ENCODE data around the gene KCNJ10. TPM values are rescaled to one million over a fixed set of nuclear protein-coding genes. Genes with fewer than 3 reads are reported as not detected.
"Not testable (repeated sequence)": the region's sequence is repeated elsewhere in the genome, so short reads cannot be mapped to it uniquely, and the experiment has no call there.

KCNJ10 gene
- total RNA-seq, 1 experiment from 2014 or later, result 0.08 TPM

DNA sequence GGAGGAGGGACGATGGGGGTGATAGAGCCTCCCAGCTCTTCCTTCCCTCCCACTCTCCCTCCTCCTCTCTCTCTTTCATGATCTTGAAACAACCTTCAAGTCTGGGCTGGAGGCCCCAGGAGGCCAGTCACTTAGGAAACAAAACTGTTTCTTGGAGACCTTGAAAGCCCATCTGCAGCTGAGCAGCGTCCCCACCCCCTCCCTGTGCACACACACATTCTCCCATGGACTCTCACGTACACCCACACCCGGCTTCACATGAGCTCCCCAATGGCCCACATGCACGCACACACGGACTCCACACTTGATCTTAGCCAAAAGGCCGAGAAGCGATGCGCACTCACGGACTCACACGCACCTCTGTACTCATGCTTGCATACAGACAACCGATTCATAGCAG is 42.4 kb upstream of the KCNJ10 start:
- in situ Hi-C loops (cut with HindIII; ENCODE audit: low pct_unique_long_range_greater_than_20kb, low sequenced_read_pairs), result no loop called here
- BruUV-seq (replicated peaks), result no TSS peak
- H3K36me3 ChIP-seq (ENCODE audit: control insufficient read depth, insufficient read depth, low read length), result no peaks in the 10 kb centered on the region
- H3K4me1 ChIP-seq (ENCODE audit: control insufficient read depth, insufficient read depth, low read length), result no peaks in the 10 kb centered on the region; the same call in 1 of the 2 replicates
- DNase-seq (ENCODE audit: low read depth, low spot score), result no peak
- H3K4me3 ChIP-seq (ENCODE audit: low read depth in 2 of 2, low read length in 2 of 2), result no peak overlapping the region
- H3K27ac ChIP-seq (ENCODE audit: low read length), result no peak overlapping the region
- ChIA-PET POLR2A (no interaction called here), CTCF (no interaction called here)
- TF ChIP-seq SIN3A (IDR thresholded peaks at IDR 0.05; ENCODE audit: borderline replicate concordance, insufficient read depth, low read depth, low read length) (no peak), CTCF (IDR thresholded peaks at IDR 0.05) (no peak), POLR2AphosphoS5 (IDR thresholded peaks at IDR 0.05; ENCODE audit: low read depth, low read length) (no peak)
- H3K9me3 ChIP-seq (ENCODE audit: control insufficient read depth, insufficient read depth, low read depth, low read length), result no peaks in the 10 kb centered on the region
- H3K27me3 ChIP-seq (ENCODE audit: control insufficient read depth, insufficient read depth, low read length), result no peaks in the 10 kb centered on the region
- ATAC-seq, result no peak
- intact Hi-C loops (cut with micrococcal nuclease; ENCODE audit: unreplicated experiment), result no loop called here

- H3K4me3 ChIP-seq (ENCODE audit: low read depth in 2 of 2, low read length in 2 of 2); POLR2A ChIA-PET; H3K36me3 ChIP-seq (ENCODE audit: control insufficient read depth, insufficient read depth, low read length); H3K9me3 ChIP-seq (ENCODE audit: control insufficient read depth, insufficient read depth, low read depth, low read length); in situ Hi-C loops (cut with HindIII; ENCODE audit: low pct_unique_long_range_greater_than_20kb, low sequenced_read_pairs); DNase-seq (ENCODE audit: low read depth, low spot score); BruUV-seq (replicated peaks); H3K4me1 ChIP-seq (ENCODE audit: control insufficient read depth, insufficient read depth, low read length); ATAC-seq; intact Hi-C loops (cut with micrococcal nuclease; ENCODE audit: unreplicated experiment); CTCF ChIA-PET; H3K27me3 ChIP-seq (ENCODE audit: control insufficient read depth, insufficient read depth, low read length); H3K27ac ChIP-seq (ENCODE audit: low read length): not testable (repeated sequence)
These were observed 41.5 kb upstream of the KCNJ10 start for GRCh38 chr1:160111462-160111861.

DNA sequence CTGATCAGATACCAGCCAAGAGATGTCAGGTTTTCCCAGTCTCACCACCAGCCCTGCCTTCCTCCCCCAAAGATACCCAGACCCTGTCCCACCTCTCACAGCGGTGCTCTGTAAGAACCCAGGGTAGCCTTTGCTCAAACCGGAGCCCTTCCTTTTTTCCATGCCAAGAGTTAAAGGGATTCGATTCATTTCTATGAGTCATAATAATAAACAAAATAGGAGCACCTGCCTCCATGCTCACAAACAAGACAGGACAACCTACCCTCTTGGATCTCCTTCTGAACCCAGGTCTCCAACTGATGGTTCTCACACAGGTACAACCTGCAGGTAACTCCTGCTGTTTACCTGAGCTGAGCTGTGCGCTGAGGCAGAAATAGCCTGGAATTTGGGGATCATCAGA is 39.7 kb upstream of the KCNJ10 start:
- no peaks in the 10 kb centered on the region; the same call in 1 of the 2 replicates for H3K4me1 ChIP-seq (ENCODE audit: control insufficient read depth, insufficient read depth, low read length)
- H3K27ac ChIP-seq (ENCODE audit: low read length), result no peak overlapping the region
- H3K27me3 ChIP-seq (ENCODE audit: control insufficient read depth, insufficient read depth, low read length), result no peaks in the 10 kb centered on the region
- POLR2A ChIA-PET, result no interaction called here
- in situ Hi-C loops (cut with HindIII; ENCODE audit: low pct_unique_long_range_greater_than_20kb, low sequenced_read_pairs) (no loop called here), intact Hi-C loops (cut with micrococcal nuclease; ENCODE audit: unreplicated experiment) (loop anchor here (10.0 kb wide), 1 partner anchor 85 kb away; the partner anchor contains the start of gene CASQ1)
- no peaks in the 10 kb centered on the region for H3K9me3 ChIP-seq (ENCODE audit: control insufficient read depth, insufficient read depth, low read depth, low read length)
- no TSS peak for BruUV-seq (replicated peaks)
- TF ChIP-seq POLR2AphosphoS5 (IDR thresholded peaks at IDR 0.05; ENCODE audit: low read depth, low read length) (no peak), TCF7L2 (IDR thresholded peaks at IDR 0.05; ENCODE audit: low read depth, low read length) (no peak), SIN3A (IDR thresholded peaks at IDR 0.05; ENCODE audit: borderline replicate concordance, insufficient read depth, low read depth, low read length) (no peak), CTCF (IDR thresholded peaks at IDR 0.05) (no peak)
- TF ChIP-seq, protein P1, sequence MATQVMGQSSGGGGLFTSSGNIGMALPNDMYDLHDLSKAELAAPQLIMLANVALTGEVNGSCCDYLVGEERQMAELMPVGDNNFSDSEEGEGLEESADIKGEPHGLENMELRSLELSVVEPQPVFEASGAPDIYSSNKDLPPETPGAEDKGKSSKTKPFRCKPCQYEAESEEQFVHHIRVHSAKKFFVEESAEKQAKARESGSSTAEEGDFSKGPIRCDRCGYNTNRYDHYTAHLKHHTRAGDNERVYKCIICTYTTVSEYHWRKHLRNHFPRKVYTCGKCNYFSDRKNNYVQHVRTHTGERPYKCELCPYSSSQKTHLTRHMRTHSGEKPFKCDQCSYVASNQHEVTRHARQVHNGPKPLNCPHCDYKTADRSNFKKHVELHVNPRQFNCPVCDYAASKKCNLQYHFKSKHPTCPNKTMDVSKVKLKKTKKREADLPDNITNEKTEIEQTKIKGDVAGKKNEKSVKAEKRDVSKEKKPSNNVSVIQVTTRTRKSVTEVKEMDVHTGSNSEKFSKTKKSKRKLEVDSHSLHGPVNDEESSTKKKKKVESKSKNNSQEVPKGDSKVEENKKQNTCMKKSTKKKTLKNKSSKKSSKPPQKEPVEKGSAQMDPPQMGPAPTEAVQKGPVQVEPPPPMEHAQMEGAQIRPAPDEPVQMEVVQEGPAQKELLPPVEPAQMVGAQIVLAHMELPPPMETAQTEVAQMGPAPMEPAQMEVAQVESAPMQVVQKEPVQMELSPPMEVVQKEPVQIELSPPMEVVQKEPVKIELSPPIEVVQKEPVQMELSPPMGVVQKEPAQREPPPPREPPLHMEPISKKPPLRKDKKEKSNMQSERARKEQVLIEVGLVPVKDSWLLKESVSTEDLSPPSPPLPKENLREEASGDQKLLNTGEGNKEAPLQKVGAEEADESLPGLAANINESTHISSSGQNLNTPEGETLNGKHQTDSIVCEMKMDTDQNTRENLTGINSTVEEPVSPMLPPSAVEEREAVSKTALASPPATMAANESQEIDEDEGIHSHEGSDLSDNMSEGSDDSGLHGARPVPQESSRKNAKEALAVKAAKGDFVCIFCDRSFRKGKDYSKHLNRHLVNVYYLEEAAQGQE (IDR thresholded peaks at IDR 0.05; ENCODE audit: insufficient read depth in 1 of 2, low read depth in 2 of 2, low read length in 1 of 2), result no peak
- no peak for DNase-seq (ENCODE audit: low read depth, low spot score)
- H3K4me3 ChIP-seq (ENCODE audit: low read depth in 2 of 2, low read length in 2 of 2), result no peak overlapping the region
- CTCF ChIA-PET, result interaction anchor here (1.1 kb wide), 1 partner anchor 110 kb away, joined by 3 read pairs; no protein-coding TSS in a partner anchor
- no peak for ATAC-seq
- no peaks in the 10 kb centered on the region for H3K36me3 ChIP-seq (ENCODE audit: control insufficient read depth, insufficient read depth, low read length)
